Effector memory CD4-positive, alpha-beta T cell (primary cell): ENCODE results near the gene SEC14L1.

Experiments
- DNase-seq, 3 donors: peaks; one replicate each; pipeline ENCODE4 v3.0.0-alpha.2; 2020
- H3K27ac ChIP-seq: 2 replicates; pipeline ENCODE4 v1.7.0; 2013; ENCODE audit warnings: mild to moderate bottlenecking, low read length, moderate library complexity; ENCODE audit not compliant: insufficient read depth, poor library complexity, severe bottlenecking
- H3K27me3 ChIP-seq: replicated peaks from 2 replicates; pipeline ENCODE4 v1.7.0; 2013; ENCODE audit warnings: mild to moderate bottlenecking, low read length; ENCODE audit not compliant: insufficient read depth, control insufficient read depth, poor library complexity, severe bottlenecking
- H3K36me3 ChIP-seq: 2 replicates; pipeline ENCODE4 v1.7.0; 2013; ENCODE audit warnings: mild to moderate bottlenecking, low read length, moderate library complexity; ENCODE audit not compliant: control insufficient read depth, insufficient read depth
- H3K4me1 ChIP-seq: 2 replicates; pipeline ENCODE4 v1.7.0; 2013; ENCODE audit warnings: low read length, mild to moderate bottlenecking; ENCODE audit not compliant: control insufficient read depth, insufficient read depth, poor library complexity, severe bottlenecking
- H3K4me3 ChIP-seq: 2 replicates; pipeline ENCODE4 v1.7.0; 2013; ENCODE audit warnings: low read length, low read depth, mild to moderate bottlenecking; ENCODE audit not compliant: insufficient read depth, poor library complexity, severe bottlenecking
- H3K9me3 ChIP-seq: 2 replicates; pipeline ENCODE4 v1.7.0; 2013; ENCODE audit warnings: mild to moderate bottlenecking, low read length, moderate library complexity; ENCODE audit not compliant: control insufficient read depth

SEC14L1 gene

DNA sequence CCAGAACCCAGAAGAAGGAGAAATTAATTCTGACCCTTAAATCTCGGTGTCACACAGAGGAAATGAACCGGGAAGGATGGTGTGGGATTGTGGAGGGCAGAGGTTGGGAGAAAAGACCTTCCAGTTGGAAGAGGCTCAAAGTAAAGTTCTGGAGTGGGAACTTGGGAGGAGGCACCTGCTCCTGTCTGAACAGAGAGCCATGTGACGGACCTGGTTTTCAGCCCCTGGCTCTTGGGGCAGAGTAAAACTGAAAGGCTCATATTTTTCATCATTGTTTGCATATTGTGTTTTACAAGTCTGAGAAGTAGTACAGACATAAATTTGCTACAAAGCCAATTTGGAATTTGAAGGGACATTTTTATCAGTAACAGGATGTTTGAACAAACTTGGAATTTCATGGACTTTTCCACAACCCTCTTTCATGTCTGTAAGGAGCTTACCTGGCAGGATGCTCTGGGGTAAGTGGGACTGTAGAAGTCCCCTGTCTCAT, 24.4 kb upstream of the SEC14L1 start:
- no peak for DNase-seq
- no peaks in the 10 kb centered on the region for H3K36me3 ChIP-seq
- no peaks in the 10 kb centered on the region for H3K27me3 ChIP-seq
- H3K4me3 ChIP-seq = no peak overlapping the region
- no peaks in the 10 kb centered on the region for H3K9me3 ChIP-seq
- H3K4me1 ChIP-seq = no peaks in the 10 kb centered on the region
- no peak overlapping the region for H3K27ac ChIP-seq

DNA sequence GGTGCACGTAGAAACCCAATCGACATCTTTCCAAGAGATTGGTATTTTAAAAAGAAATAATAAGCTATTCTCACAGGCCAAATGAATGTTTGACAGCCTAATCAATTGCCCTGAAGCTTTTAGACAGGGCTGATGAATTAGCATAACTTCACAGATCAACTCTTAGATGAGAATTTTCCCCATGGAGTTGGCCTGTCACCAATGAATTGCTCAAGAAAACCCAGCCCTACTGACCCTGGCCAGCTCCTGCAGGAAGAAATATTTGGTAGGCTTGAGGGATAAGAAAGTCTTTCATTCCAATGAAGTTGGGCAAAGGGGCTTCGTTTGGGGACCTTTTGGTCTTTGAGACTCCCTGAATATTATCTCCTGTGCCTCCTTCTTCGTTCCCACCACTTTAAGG, 23.4 kb upstream of the SEC14L1 start:
- no peaks in the 10 kb centered on the region for H3K9me3 ChIP-seq
- no peaks in the 10 kb centered on the region for H3K4me1 ChIP-seq
- no peak for DNase-seq
- no peak overlapping the region for H3K4me3 ChIP-seq
- H3K36me3 ChIP-seq = no peaks in the 10 kb centered on the region
- H3K27ac ChIP-seq = no peak overlapping the region
- no peaks in the 10 kb centered on the region for H3K27me3 ChIP-seq

DNA sequence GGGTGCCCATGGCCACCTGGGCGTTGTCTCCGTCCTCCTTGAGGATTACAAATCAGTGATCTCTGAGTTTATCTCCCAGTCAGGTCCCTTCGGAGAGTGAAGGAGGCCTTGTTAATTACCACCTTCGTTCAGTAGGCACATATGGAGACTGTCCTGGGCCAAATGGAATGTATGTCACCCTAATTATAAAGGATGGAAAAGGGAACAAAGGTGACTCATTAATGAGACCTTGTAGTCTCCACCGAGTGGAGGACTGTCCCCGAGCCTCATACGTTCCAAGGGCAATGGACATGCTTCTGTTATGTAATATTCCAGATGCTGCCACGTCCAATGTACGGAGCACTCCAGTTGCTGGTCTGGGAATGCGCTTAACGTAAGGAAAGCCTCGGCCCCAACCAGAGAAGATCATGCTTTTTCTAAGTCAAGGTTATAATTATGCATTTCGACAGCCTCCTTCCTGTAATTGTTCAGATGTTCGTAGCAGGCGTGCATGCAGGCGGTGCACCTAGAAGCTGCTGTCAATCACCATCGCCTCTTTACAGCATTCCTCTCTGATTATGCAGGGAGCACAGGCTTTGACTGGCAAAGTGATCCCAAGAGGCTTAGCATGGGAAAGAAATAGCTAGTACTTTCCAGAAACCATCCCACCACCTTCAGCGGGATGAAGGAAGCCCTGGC, 22.4 kb upstream of the SEC14L1 start:
- no peaks in the 10 kb centered on the region for H3K4me1 ChIP-seq
- no peaks in the 10 kb centered on the region for H3K9me3 ChIP-seq
- no peaks in the 10 kb centered on the region for H3K27me3 ChIP-seq
- H3K27ac ChIP-seq = no peak overlapping the region
- no peak for DNase-seq
- H3K36me3 ChIP-seq = no peaks in the 10 kb centered on the region
- H3K4me3 ChIP-seq = no peak overlapping the region

DNA sequence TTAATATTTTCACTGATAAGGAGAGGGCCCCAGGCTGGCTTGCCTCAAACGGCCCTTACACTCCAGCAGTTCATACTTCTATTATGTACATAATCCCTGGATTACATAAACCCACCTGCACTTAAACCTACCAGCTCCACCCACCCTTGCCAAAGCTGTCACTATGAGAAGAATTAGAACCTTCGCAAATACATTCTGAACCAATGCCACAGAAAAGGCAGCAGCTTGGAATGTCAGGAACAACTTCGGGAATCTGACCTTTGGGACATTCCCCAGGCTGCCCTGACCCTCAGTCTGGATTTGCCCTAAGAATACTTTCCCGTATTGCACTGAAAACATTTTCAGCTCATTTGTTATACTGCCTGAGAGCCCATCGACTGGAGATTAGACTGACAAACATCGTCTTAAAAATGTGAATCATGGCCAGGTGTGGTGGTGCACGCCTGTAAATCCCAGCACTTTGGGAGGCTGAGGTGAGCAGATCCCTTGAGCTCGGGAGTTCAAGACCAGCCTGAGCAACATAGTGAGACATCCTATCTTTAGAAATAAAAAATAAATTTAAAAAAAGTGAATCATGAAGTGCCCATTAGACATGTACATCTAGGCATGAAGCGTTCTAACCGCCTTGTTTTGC, 21.0 kb upstream of the SEC14L1 start:
- no peak for DNase-seq
- Histone ChIP-seq H3K27ac (no peak overlapping the region), H3K9me3 (no peaks in the 10 kb centered on the region), H3K4me1 (no peaks in the 10 kb centered on the region), H3K36me3 (no peaks in the 10 kb centered on the region), H3K27me3 (no peaks in the 10 kb centered on the region), H3K4me3 (no peak overlapping the region)

DNA sequence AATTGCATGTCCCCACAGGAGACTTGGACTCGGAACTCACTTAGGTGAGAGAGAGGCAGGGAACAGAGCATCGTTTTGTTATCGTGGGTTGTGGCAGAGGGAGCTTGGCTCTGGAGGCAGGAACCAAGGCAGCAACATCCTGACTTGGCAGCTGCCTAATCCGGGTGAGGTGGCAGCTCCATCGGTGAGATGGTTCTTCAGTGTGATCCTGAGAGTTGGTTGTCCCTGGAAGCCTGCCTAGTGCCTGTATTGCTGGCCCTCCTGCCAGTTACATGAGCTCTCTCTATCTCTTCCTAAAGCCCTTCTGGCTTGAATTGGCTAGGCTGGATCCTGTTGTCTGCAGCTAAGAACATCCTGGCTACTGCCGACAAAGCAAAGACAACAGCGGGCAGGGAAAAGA, 19.9 kb upstream of the SEC14L1 start:
- H3K36me3 ChIP-seq = no peaks in the 10 kb centered on the region
- no peak overlapping the region for H3K27ac ChIP-seq
- H3K27me3 ChIP-seq = no peaks in the 10 kb centered on the region
- DNase-seq = no peak
- no peaks in the 10 kb centered on the region for H3K4me1 ChIP-seq
- H3K9me3 ChIP-seq = no peaks in the 10 kb centered on the region
- no peak overlapping the region for H3K4me3 ChIP-seq

DNA sequence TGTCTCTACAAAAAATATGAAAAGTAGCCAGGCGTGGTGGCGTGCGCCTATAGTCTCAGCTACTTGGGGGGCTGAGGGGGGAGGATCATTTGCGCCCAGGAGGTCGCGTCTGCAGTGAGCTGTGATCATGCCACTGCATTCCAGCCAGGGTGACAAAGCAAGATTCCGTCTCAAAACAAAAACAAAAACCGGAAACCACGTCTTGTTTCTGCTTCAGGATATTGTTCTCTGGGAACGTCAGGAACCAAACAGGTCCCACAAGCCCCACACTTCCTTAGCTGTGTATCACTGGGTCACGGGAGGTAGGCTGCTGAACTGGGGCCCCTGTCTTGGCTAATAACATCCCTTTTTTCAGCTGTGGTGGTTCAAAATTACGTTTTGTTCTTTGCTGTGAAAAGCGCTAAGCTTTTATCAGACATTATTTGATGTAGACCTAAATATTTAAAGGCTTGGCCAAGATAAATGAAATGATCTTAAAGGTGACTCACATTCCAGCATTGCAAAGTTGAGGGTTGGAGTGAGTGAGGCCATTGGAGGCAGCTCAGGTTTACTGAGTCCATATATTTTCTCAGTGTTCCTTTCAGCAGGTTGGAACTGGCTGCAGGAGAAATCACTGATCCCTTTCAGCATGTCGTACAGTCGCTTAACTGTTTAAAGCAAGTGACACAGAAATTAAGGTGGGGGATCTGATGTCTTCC, 16.4 kb upstream of the SEC14L1 start:
- Histone ChIP-seq H3K27me3 (no peaks in the 10 kb centered on the region), H3K4me3 (no peak overlapping the region), H3K27ac (no peak overlapping the region), H3K9me3 (no peaks in the 10 kb centered on the region), H3K4me1 (peaks cover 17% of the 10 kb centered on the region), H3K36me3 (no peaks in the 10 kb centered on the region)
- DNase-seq = no peak

DNA sequence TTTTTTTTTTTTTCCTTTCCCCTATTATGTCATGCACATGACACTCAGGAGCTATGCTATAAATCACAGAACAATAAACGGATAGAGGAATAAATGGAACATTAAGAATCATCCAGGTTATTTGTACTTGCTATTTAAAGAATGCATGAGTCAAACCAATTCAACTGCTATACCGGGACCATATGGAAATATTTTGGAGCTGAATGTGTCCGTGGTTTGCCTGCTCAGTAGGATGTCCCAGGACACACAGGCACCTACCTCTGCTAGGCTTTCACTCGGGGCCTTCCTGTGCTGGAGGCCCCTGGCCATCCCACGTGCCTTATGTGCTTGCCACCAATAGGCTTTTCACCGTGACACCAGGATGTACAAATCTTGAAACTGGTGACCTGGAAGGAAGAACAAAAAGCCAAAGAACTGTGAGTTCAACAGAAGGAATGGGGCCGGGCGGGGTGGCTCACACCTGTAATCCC, 15.3 kb upstream of the SEC14L1 start:
- peaks cover 17% of the 10 kb centered on the region for H3K4me1 ChIP-seq
- no peaks in the 10 kb centered on the region for H3K27me3 ChIP-seq
- DNase-seq = no peak
- H3K9me3 ChIP-seq = no peaks in the 10 kb centered on the region
- no peak overlapping the region for H3K4me3 ChIP-seq
- H3K36me3 ChIP-seq = no peaks in the 10 kb centered on the region
- no peak overlapping the region for H3K27ac ChIP-seq

DNA sequence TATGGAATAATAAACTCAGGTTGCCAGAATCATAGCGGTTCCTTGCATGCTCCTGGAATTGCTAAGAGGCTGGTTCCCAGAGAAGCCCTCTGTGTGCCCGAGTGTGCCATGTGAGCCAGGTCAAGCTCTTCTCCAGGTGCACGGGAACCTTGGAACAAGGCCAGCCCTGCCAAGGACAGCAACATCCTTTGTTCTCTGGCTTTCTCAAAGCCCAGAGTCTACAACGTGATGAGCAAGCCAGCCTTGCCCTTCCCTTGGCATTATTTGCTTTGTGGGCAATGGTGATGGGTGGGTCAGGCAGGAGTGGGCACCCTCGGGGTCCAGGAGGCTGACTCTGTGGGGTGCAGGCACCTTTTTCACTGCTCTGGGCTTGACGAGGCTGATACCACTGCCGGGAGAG, 14.2 kb upstream of the SEC14L1 start:
- Histone ChIP-seq H3K4me3 (no peak overlapping the region), H3K4me1 (peaks cover 17% of the 10 kb centered on the region), H3K27me3 (no peaks in the 10 kb centered on the region), H3K27ac (no peak overlapping the region), H3K36me3 (no peaks in the 10 kb centered on the region), H3K9me3 (no peaks in the 10 kb centered on the region)
- no peak for DNase-seq

DNA sequence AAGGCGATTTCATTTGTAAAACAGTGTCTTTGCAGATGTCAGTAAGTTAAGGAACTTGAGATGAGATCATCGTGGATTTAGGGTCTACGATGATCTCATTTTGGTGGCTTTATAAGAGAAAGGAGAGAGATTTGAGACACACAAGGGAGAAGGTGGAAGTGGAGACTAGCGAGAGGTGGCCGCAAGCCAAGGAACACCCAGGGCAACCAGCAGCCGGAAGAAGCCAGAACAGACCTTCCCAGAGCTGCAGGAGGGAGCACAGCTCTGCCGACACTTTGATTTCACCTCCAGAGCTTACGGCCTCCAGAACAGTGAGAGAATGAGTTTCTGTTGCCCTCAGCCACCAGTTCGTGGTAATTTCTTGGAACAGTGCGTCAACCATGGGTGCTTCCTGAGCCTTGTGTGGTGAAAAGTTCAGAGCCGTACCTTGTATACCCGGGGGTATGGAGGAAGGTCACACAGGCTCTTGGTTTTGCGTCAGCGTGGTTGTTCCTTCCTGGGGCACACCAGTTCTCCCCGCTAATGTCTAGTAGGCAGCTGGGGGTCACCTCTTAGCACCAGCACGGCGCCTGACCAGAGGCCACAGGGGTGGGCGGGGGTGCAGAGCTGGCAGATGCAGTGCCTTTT, 12.9 kb upstream of the SEC14L1 start:
- Histone ChIP-seq H3K27ac (peak overlapping the region; percentile 67), H3K4me1 (peaks cover 17% of the 10 kb centered on the region), H3K9me3 (no peaks in the 10 kb centered on the region), H3K27me3 (no peaks in the 10 kb centered on the region), H3K4me3 (peak overlapping the region; percentile 3), H3K36me3 (no peaks in the 10 kb centered on the region)
- DNase-seq = peak; percentile 40 to 67 (median 46)
